Activated CD8-positive, alpha-beta memory T cell treated with anti-CD3 and anti-CD28 coated beads, Interleukin-2, amount 50 U/mL, for 48 hours (primary cell): ENCODE data around the gene DDX1.
"Not testable (repeated sequence)": the region's sequence is repeated elsewhere in the genome, so short reads cannot be mapped to it uniquely, and the experiment has no call there.

ENCODE experiments used
- DNase-seq: peaks from one replicate; pipeline ENCODE4 v3.0.0-alpha.2; 2020

DDX1 gene

GRCh38 chr2:15618449-15618855, 26.8 kb downstream of the DDX1 start:
- DNase-seq: no peak

DNA sequence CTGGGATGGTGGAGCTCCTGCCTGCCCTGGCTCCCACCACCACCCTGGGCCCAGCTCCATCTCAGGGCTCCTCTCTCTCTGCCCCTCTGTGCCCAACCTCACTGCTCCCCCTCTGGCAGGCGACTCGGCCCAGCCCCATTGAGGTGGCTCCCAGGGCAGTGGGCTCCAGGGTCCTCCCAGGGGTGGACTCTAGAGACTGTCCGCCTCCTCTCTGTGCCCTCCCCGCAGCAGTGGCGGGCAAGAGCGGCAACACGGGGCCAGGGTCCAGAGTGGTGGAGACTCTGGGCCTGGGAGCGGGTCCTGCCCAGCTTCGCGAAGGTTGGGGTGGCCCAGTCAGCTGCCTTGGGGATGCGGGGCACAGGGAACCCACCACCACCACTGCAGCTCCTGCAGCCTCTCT, 27.4 kb downstream of the DDX1 start:
- DNase-seq: no peak

- DNase-seq: no peak
Measured at GRCh38 chr2:15619510-15619909, 27.8 kb downstream of the DDX1 start.

- no peak for DNase-seq
Measured at GRCh38 chr2:15619938-15620337, 28.3 kb downstream of the DDX1 start.

GRCh38 chr2:15620340-15620739, 28.7 kb downstream of the DDX1 start:
- DNase-seq: no peak

- DNase-seq: no peak
Measured at GRCh38 chr2:15620857-15621471, 29.3 kb downstream of the DDX1 start.

- DNase-seq: not testable (repeated sequence)
Measured at GRCh38 chr2:15621472-15621870, 29.8 kb downstream of the DDX1 start.

DNA sequence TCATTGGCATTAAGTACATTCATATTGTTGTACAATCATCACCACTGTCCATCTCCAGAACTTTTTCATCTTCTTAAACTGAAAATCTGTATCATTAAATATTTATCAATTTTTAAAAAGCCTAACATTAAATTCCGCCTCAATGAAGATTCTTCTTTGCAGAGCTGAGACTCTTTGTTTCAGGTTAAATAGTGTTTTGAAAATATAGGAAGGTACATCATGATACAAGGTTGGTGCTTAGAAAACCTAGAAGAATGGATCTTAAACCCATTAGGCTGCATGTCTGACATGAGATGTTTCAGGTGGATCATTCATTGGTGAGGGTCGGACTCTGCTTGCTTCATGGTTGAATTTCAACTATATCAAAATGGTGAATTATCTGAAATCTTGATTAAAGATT, 30.5 kb downstream of the DDX1 start:
- no peak for DNase-seq

DNA sequence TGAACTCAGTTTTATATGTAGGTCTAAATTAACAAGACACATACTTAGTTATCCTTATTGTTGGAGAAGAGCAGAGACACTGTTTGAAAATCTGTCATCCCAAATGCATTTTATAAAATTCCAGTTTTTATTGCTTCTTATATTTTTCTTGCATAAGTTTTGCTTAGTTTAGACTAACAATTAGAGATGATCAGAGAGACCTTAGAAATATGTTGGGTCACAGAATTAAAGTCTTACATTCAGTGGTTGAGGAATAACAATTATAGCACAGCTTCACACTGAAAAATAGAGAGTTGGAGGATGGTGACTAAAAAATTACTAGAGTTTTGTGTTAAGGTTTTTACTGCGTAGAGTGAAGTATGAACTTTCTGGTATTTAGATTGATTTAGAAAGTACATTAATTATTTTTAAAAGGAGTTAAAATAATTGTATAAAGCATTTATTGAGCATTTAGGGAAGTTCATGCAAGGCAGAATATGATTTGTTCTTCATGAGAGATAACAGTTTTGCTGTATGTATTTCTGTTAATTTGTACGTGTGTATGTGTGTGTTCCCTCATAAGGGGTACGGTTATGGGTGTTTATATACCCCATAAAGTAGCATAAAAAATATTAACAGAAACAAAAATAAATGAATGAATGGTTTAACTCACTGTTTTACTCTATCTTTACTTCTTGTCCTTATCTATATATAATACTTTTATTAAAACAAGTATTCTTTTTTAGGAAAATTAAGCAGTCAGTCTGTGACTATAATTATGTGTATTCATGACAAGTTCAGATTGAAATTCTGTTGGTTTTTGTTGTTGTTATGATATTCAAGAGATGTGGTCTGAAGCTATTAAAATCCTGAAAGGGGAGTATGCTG, 31.2 kb downstream of the DDX1 start:
- no peak for DNase-seq

GRCh38 chr2:15623481-15623796, 31.8 kb downstream of the DDX1 start:
- no peak for DNase-seq

- no peak for DNase-seq
Measured at GRCh38 chr2:15623898-15624541, 32.4 kb downstream of the DDX1 start.

DNA sequence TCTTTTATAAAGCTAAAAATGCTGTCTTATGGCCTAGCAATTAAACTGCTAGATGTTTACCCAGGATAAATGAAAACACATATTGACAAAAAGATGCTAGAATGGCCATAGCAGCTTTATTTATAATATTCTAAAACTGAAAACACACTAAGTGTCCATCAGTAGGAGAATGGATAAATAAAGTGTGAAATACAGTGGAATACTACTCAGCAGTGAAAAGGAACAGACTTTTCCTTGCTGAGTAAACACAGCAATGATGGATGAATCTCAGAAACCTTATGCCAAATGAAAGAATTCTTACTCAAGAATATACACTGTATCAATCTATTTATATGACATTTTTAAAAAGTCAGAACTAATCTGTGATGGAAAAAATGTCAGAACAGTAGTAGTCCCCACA, 33.2 kb downstream of the DDX1 start:
- no peak for DNase-seq

DNA sequence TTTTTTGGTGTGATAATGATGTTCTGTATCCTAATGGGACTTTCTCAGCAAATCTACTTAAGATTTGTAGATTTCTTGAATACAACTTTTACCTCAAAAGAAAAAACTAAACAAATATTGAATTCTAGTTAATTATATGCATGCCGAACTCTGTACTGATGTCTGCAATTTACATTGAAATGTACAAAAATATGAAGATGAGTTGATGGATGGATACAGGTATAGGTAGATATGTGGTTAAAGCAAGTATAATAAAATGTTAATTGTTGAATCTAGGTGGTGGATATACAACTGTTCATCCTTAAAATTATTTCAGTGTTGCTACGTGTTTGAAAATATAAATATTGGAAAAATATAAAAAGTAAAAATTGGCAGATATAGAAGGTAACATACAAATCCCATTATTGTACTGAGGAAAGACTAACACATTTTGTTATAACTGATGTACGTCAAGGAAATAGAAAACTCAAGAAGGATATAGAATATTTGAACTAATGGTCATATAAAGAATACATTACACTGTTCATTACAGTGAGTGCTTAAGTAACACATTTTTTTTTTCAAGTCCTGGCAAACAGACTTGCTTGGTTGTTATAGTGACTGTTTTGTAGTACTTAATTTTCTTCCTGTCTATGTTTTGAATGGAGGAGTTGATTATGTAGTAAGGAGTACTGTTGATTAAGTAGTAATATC, 33.8 kb downstream of the DDX1 start:
- no peak for DNase-seq

- no peak for DNase-seq
Measured at GRCh38 chr2:15626126-15626525, 34.5 kb downstream of the DDX1 start.

DNA sequence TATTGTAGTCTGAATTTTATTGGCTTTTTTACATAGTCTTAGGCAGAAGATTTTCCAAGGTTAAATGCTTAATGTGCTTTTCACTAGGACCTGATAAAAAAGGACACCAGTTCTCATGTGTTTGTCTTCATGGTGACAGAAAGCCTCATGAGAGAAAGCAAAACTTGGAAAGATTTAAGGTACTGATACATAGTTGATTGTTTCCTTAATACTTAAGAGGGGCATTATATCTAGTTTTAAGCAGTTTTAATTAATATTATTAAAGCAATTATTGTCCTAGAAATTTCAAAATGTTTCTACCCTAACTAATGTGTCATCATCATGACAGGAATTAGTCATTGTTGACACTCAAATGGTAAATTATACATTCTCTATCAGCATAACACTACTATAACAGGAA, 35.3 kb downstream of the DDX1 start:
- DNase-seq: no peak

GRCh38 chr2:15627817-15628684, 36.4 kb downstream of the DDX1 start:
- DNase-seq: no peak

GRCh38 chr2:15628899-15629855, 37.5 kb downstream of the DDX1 start:
- DNase-seq: no peak

DNA sequence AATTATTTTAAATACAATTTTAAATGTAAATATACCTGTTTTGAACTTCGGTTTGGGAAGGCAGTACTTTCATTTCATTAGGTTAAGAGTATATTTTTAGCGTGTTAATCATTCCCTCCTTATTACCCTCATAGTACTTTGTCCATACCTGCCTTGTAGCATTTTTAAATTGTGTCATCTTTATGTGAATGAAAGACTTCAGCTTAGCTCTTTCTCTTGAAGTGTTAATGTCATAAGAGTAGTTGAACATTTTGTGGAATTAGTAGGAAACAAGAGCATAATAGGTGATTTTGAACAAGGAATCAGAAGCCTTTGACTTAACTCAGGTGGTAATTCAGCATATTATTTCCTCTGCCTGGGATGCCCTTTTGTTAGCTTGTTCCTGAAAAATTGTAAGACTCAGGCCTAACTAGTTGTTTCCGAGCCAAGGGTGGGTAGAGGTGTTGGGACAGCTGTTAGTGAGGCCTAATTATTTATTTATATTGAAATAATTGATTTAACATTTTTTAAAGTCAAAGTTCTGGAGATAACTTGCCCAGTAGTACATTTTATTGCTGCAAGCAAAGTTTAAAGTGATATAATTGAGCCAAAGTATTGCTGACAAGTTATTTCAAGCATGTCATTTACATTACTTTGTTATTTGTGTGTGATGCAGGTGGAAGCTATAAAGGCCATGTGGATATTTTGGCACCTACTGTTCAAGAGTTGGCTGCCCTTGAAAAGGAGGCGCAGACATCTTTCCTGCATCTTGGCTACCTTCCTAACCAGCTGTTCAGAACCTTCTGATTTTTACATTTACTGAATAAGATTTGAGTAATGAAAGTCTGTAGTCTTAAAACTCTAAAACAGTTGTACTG, 38.7 kb downstream of the DDX1 start:
- no peak for DNase-seq

GRCh38 chr2:15630978-15631719, 39.5 kb downstream of the DDX1 start:
- DNase-seq: no peak

GRCh38 chr2:15631883-15632282, 40.2 kb downstream of the DDX1 start:
- DNase-seq: no peak
